Measurements from ENCODE around the gene PLXNA4. TPM values are rescaled to one million over a fixed set of nuclear protein-coding genes. Genes with fewer than 3 reads are reported as not detected.

The PLXNA4 gene
- total RNA-seq, 1 donor from 2014 or later = 14.0 TPM

DNA sequence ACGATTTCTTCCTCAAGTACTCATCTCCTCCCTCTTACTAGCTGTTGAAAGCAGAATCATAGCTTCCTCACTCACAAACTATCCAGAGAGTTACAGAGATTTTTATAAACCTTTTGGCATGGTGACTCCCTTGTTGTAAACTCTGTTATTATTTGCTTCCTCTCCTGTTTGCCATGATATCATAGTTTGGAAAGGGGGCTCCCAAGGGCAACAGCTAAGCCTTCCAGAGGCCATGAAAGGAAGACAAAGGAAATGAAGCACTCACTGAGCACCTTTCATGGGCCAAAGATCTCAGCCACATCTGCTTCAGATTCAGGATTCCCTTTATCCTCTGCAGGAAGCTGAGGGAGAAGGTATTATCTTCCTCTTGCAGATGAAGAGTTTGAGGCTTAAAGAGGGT is 484.6 kb downstream of the PLXNA4 start:
- H3K27me3 ChIP-seq = no peaks in the 10 kb centered on the region
- no peaks in the 10 kb centered on the region for H3K4me1 ChIP-seq
- DNase-seq (ENCODE audit: extremely low spot score in 2 of 2) = no peak
- no peak overlapping the region for H3K4me3 ChIP-seq
- no peak overlapping the region for H3K27ac ChIP-seq
- no peaks in the 10 kb centered on the region for H3K9me3 ChIP-seq
- H3K36me3 ChIP-seq = no peaks in the 10 kb centered on the region
- TF ChIP-seq POLR2A (IDR thresholded peaks at IDR 0.05) (no peak), POLR2AphosphoS5 (IDR thresholded peaks at IDR 0.05; ENCODE audit: insufficient read depth in 1 of 2, low read depth in 1 of 2) (no peak)
- TF ChIP-seq, protein P1, sequence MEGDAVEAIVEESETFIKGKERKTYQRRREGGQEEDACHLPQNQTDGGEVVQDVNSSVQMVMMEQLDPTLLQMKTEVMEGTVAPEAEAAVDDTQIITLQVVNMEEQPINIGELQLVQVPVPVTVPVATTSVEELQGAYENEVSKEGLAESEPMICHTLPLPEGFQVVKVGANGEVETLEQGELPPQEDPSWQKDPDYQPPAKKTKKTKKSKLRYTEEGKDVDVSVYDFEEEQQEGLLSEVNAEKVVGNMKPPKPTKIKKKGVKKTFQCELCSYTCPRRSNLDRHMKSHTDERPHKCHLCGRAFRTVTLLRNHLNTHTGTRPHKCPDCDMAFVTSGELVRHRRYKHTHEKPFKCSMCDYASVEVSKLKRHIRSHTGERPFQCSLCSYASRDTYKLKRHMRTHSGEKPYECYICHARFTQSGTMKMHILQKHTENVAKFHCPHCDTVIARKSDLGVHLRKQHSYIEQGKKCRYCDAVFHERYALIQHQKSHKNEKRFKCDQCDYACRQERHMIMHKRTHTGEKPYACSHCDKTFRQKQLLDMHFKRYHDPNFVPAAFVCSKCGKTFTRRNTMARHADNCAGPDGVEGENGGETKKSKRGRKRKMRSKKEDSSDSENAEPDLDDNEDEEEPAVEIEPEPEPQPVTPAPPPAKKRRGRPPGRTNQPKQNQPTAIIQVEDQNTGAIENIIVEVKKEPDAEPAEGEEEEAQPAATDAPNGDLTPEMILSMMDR (IDR thresholded peaks at IDR 0.05) = no peak
- intact Hi-C loops (cut with DNase I) = no loop called here

DNA sequence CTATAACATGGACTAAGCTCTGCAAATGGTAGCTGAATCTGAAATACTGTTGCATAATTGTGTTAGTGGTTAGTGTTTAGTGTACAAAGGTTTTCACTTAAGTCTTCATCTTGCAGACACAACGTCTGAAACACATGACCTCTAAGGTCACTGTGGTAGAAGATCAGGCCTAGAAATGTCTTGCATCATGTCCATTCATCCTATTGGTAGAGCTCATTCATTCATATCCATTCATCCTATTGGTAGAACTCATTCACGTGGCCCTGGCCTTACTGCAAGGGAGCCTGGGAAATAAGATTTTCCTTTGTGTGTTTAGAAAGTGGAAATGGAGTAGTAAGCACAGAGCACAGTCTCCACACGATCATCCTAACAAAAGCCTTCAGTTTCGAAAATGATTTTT is 485.8 kb downstream of the PLXNA4 start:
- no peak for DNase-seq (ENCODE audit: extremely low spot score in 2 of 2)
- Histone ChIP-seq H3K27ac (no peak overlapping the region), H3K4me1 (no peaks in the 10 kb centered on the region), H3K27me3 (no peaks in the 10 kb centered on the region), H3K4me3 (no peak overlapping the region), H3K9me3 (no peaks in the 10 kb centered on the region), H3K36me3 (no peaks in the 10 kb centered on the region)
- TF ChIP-seq POLR2A (IDR thresholded peaks at IDR 0.05) = no peak
- TF ChIP-seq POLR2AphosphoS5 (IDR thresholded peaks at IDR 0.05; ENCODE audit: insufficient read depth in 1 of 2, low read depth in 1 of 2) = no peak
- TF ChIP-seq, protein P1 (IDR thresholded peaks at IDR 0.05) = no peak
- intact Hi-C loops (cut with DNase I) = no loop called here

DNA sequence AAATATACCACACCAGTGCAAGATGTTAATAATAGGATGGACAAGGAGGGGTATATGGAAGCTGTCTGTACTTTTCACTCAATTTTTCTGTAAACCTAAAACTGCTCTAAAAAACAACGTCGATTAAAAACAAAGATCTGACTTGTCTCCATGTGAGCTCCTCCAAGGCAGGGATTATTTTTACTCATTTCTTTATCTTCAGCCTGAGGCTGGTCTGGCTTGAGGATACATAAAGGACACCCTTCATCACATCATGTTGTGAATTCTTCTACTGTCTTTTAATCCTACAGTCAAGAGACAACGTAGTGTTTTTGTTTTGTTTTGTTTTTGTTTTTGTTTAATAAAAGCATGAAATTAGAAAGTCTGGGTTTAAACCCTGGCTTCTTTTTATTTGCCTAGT is 486.9 kb downstream of the PLXNA4 start:
- no peak for TF ChIP-seq POLR2AphosphoS5 (IDR thresholded peaks at IDR 0.05; ENCODE audit: insufficient read depth in 1 of 2, low read depth in 1 of 2)
- TF ChIP-seq, protein P1 (IDR thresholded peaks at IDR 0.05) = no peak
- TF ChIP-seq POLR2A (IDR thresholded peaks at IDR 0.05) = no peak
- no peak for DNase-seq (ENCODE audit: extremely low spot score in 2 of 2)
- Histone ChIP-seq H3K4me3 (no peak overlapping the region), H3K4me1 (no peaks in the 10 kb centered on the region), H3K36me3 (no peaks in the 10 kb centered on the region), H3K27me3 (no peaks in the 10 kb centered on the region), H3K9me3 (no peaks in the 10 kb centered on the region), H3K27ac (no peak overlapping the region)
- intact Hi-C loops (cut with DNase I) = no loop called here

DNA sequence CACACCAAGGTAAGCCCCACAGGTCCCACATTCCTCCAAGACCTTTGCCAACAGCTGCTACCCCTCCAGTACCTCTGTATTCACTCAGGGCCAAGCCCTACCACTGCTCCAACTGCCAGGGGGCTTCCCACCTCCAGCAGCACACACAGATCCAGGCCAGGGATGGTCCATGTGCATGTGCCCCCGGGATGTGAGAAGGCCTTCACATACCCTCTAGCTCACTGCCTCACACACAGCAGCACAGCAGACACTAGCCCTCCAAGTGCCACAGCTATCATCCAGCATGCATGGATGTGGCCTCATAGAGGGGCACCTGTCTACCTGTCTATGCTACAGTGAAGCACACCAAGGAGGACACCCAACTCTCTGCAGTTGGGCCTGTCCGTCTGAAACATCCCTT is 488.8 kb downstream of the PLXNA4 start:
- Histone ChIP-seq H3K9me3 (no peaks in the 10 kb centered on the region), H3K27ac (no peak overlapping the region), H3K36me3 (no peaks in the 10 kb centered on the region), H3K4me1 (peaks cover 5% of the 10 kb centered on the region), H3K27me3 (no peaks in the 10 kb centered on the region), H3K4me3 (no peak overlapping the region)
- DNase-seq (ENCODE audit: extremely low spot score in 2 of 2) = no peak
- no peak for TF ChIP-seq POLR2A (IDR thresholded peaks at IDR 0.05)
- intact Hi-C loops (cut with DNase I) = no loop called here

DNA sequence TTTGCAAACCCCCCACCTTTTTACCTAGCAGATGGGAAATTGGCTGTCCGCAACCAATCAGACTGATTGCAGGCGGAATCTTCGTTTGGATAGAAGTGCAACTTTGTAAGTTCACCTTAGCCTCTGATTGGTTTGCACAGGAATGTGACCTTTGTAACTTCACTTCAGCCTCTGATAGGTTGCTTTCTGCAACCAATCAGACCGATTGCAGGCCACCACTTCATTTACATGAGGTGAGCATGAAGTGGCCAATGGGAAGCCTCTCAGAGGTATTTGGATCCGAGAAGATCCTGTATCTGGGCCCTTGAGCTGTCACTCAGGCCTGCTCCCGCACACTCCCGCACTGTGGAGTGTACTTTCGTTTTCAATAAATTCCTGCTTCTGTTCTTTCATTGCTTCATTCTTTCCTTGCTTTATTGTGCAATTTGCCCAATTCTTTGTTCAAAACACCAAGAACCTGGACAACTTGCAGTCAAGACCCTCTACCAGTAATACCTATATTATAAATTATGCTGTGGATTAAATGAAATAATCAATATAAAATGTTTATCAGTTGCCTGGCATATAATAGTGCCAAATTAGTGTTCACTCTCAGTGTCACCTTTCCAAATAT is 491.4 kb downstream of the PLXNA4 start:
- Histone ChIP-seq H3K27ac (no peak overlapping the region), H3K9me3 (no peaks in the 10 kb centered on the region), H3K36me3 (no peaks in the 10 kb centered on the region), H3K27me3 (no peaks in the 10 kb centered on the region), H3K4me3 (no peak overlapping the region), H3K4me1 (peaks cover 26% of the 10 kb centered on the region)
- TF ChIP-seq, protein P1 (IDR thresholded peaks at IDR 0.05) = no peak
- no peak for TF ChIP-seq POLR2A (IDR thresholded peaks at IDR 0.05)
- TF ChIP-seq POLR2AphosphoS5 (IDR thresholded peaks at IDR 0.05; ENCODE audit: insufficient read depth in 1 of 2, low read depth in 1 of 2) = no peak
- DNase-seq (ENCODE audit: extremely low spot score in 2 of 2) = no peak
- intact Hi-C loops (cut with DNase I) = no loop called here

Measured in vagina (tissue), 2 donors.